GF-D8 (cell line): ENCODE data around the gene AGAP1.

ENCODE experiments used
- DNase-seq: peaks from one replicate; lab custom pipeline; 2025; lab: John Stamatoyannopoulos, UW

Gene AGAP1

GRCh38 chr2:235768606-235769005 is 274.8 kb downstream of the AGAP1 start:
- DNase-seq = no peak

DNA sequence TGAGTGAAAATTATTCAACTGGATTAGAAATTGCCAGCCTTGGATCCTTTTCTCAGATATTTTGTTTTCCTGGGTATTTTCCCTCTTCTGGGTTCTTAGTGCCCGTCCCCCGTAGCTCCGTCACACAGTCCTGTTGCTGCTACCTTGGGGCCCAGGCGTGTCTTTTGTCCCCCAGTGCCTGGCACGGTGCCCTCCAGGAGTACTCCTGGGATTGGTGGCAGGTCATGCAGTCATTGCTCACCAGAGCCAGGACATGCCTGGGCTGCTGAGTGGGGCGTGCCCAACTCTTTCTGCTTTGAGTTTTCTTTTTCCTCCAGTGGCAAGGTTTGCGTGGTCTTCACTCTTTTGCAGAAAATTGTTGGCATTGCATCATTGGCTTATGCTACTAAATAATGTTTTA is 275.2 kb downstream of the AGAP1 start:
- no peak for DNase-seq

DNA sequence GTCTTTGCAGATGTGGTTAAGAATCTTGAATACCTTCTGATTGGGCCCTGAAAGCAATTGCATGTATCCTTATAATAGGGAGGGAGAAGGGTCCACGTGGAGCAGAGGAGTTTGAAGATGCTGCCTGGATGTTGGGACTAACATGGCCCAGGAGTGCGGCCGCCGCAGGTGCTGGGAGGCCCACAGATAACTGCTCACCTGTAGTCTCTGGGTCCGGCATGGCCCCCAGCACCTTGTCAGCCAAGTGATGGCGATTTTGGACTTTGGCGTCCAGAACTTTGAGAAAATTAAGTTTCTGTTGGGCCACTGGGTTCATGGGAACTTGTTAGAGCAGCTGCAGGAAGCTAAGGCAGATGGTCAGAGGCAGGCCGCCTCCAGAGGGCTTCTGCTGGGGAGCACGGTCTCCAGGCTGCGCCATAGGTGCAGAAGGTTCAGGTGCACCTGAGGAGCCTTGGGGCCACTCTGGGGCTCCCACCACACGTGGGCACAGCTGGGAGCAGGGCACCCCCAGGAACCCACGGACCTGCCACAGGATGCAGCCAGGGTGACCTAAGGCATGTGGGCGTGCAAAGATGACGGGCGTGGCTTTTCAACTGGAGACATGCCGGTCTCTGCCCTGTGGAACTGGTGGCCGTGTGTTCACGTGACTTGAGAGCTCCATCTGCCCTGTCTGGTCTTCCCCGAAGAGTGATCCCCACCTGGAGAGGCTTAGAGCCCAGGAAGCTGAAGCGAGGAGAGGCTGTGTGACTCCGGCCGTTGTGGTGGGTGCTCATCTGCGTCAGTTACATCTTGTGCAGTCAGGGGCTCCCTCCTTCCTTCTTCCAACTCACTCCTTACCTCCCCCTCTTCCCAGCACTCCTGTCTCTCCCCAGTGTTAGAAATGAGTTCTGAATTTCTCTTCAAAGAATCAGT is 277.3 kb downstream of the AGAP1 start:
- no peak for DNase-seq

- DNase-seq = no peak
Measured at GRCh38 chr2:235773188-235773928, 279.5 kb downstream of the AGAP1 start.

- DNase-seq = no peak
Measured at GRCh38 chr2:235774153-235774870, 280.5 kb downstream of the AGAP1 start.

GRCh38 chr2:235776531-235776930 is 282.7 kb downstream of the AGAP1 start:
- no peak for DNase-seq

GRCh38 chr2:235779444-235779896 is 285.6 kb downstream of the AGAP1 start:
- DNase-seq = no peak

DNA sequence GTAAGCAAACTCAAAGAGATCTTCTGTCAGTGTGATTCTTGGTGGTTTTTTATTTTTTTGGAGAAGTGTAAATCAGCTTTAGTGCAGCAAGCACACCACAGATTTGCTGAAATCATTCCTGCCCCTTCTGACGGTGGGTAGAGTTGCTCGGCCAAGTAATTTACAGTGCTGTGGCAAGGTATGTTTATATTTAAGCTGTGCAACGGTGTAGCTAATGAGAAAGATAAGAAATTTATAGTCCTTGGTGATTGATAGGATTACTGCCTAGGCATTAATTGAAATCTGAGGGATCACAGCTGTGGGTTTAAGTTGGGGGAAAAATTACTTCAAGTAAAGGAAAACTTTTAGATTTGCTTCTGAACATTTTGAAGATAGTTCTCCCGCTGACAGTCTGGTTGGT is 286.6 kb downstream of the AGAP1 start:
- no peak for DNase-seq

GRCh38 chr2:235781775-235782174 is 287.9 kb downstream of the AGAP1 start:
- no peak for DNase-seq

- DNase-seq = no peak
Measured at GRCh38 chr2:235784788-235785187, 290.9 kb downstream of the AGAP1 start.

- DNase-seq = no peak
Measured at GRCh38 chr2:235789552-235789951, 295.7 kb downstream of the AGAP1 start.

DNA sequence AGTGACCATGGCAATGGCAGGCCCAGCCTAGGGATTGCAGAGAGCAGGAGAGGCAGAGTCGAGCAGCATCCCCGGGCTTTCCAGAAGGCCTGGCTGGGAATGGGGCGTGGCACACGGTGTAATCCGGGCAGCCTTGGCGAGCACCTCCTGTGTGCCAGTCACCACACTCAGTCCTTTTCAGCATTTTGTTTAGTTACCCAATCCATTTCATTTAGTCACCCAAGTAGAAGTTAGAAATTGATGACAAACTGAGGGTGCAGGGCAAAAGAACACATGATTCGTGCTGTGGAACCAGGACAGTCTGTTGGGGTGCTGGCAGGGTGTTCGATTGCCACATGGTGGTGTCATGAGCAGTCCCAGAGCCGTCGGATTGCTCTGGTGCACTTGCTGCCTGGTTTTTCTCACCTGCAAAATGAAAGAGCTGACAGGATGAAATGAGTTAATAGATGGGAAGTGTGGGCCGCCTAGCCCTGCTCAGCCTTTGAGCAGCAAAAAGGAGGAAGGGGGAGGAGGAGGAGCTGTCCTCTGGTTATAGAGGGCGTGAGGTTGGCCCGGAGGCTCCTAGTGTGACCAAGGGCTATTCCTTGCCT is 299.4 kb downstream of the AGAP1 start:
- no peak for DNase-seq

DNA sequence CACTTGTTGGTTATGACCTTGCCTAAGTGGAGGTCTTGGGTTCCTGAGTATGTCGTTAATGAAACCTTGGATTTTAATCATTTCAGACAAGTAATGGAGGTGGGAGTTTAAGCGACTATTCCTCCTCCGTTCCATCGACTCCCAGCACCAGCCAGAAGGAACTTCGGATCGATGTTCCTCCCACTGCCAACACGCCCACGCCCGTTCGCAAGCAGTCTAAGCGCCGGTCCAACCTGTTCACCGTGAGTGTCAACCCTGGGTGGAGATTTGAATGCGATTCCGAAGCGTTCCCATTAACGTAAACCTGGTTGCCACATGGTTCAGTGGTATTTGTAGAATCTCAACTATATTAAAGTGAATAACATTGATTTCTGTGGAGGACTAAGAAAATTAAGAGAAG is 305.4 kb downstream of the AGAP1 start:
- DNase-seq = no peak

DNA sequence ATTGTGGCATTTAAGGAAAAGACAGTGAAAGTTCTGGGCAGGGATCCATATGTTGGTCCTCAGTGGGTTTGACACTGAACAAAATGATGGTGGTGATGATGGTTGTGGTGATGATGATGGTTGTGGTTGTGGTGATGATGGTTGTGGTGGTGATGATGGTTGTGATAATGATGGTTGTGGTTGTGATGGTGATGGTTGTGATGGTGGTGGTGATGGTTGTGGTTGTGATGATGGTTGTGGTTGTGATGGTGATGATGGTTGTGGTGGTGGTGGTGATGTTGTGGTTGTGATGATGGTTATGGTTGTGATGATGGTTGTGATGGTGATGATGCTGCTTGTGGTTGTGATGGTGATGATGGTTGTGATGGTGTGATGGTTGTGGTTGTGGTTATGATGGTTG is 308.7 kb downstream of the AGAP1 start:
- no peak for DNase-seq

DNA sequence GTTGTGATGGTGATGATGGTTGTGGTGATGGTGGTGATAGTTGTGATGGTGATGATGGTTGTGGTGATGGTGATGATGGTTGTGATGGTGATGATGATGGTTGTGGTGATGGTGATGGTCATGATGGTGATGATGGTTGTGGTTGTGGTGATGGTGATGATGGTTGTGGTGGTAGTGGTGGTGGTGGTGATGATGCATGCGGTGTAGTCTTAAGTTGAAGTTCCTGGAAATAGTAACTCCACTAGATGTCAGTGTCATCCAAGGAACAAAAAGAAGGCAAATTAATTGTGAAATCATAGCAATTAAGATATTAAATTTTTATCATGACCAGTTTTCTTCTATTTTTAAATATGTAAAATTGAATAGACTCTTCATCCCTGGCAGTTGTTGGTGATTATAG is 309.2 kb downstream of the AGAP1 start:
- DNase-seq = no peak

GRCh38 chr2:235804676-235805075 is 310.8 kb downstream of the AGAP1 start:
- DNase-seq = no peak

GRCh38 chr2:235806986-235807750 is 313.3 kb downstream of the AGAP1 start:
- no peak for DNase-seq

DNA sequence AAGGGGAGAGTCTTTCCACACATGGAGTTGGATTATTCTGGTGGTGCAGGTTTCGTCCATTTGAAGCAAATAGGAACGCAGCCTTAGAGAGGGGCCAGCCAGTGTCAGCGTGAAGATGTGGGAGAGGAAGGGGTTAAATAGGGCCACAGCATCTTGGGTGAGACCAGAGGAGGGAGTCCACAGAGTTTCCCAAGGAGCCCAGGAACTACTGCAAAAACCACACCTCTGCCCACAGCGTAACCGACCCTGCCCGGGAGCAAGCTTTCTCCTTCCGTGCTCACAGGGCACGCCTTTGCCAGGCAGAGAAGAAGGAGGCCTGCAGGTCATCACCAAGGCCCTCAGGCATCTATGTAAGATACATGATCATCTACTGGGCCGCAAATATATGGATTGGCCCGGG is 314.5 kb downstream of the AGAP1 start:
- DNase-seq = no peak

GRCh38 chr2:235810252-235810651 is 316.4 kb downstream of the AGAP1 start:
- no peak for DNase-seq

- DNase-seq = no peak
Measured at GRCh38 chr2:235810846-235811245, 317.0 kb downstream of the AGAP1 start.

- no peak for DNase-seq
Measured at GRCh38 chr2:235811446-235812184, 317.8 kb downstream of the AGAP1 start.
